H9 (cell line): ENCODE data around the gene AIG1. TPM values are rescaled to one million over a fixed set of nuclear protein-coding genes. Genes with fewer than 3 reads are reported as not detected.

Experiments
- DNase-seq: peaks from one replicate; pipeline ENCODE4 v3.0.0-alpha.2; 2017
- H2AFZ ChIP-seq: one replicate; pipeline ENCODE4 v1.6.1; 2013; ENCODE audit warnings: mild to moderate bottlenecking, low read length, control low read depth, moderate library complexity
- H2AK5ac ChIP-seq: 2 replicates; pipeline ENCODE4 v1.6.1; 2013; ENCODE audit warnings: low read length, control low read depth, mixed read lengths; ENCODE audit not compliant: insufficient read length
- H2BK120ac ChIP-seq: one replicate; pipeline ENCODE4 v1.6.1; 2013; ENCODE audit warnings: low read depth, mild to moderate bottlenecking, low read length, control low read depth, inconsistent platforms; ENCODE audit not compliant: poor library complexity, severe bottlenecking
- H2BK12ac ChIP-seq: 2 replicates; pipeline ENCODE4 v1.6.1; 2013; ENCODE audit warnings: low read length, control low read depth, mixed read lengths, low read depth; ENCODE audit not compliant: insufficient read length
- H2BK15ac ChIP-seq: 2 replicates; pipeline ENCODE4 v1.6.1; 2013; ENCODE audit warnings: low read depth, low read length, control low read depth
- H2BK20ac ChIP-seq: one replicate; pipeline ENCODE4 v1.6.1; 2013; ENCODE audit warnings: low read depth, mild to moderate bottlenecking, low read length, control low read depth, inconsistent platforms; ENCODE audit not compliant: poor library complexity, severe bottlenecking
- H2BK5ac ChIP-seq: 2 replicates; pipeline ENCODE4 v1.6.1; 2013; ENCODE audit warnings: low read length, control low read depth, mixed read lengths; ENCODE audit not compliant: insufficient read length
- H3K14ac ChIP-seq: 2 replicates; pipeline ENCODE4 v1.6.1; 2013; ENCODE audit warnings: low read length, control low read depth; ENCODE audit not compliant: insufficient read depth
- H3K18ac ChIP-seq: 2 replicates; pipeline ENCODE4 v1.6.1; 2013; ENCODE audit warnings: low read depth, mild to moderate bottlenecking, mixed read lengths, low read length, control low read depth; ENCODE audit not compliant: insufficient read length
- H3K23ac ChIP-seq: 2 replicates; pipeline ENCODE4 v1.6.1; 2013; ENCODE audit warnings: low read length, control low read depth, mixed read lengths, low read depth; ENCODE audit not compliant: insufficient read length
- H3K23me2 ChIP-seq: 2 replicates; pipeline ENCODE4 v1.6.1; 2013; ENCODE audit warnings: low read depth, mild to moderate bottlenecking, mixed read lengths, low read length, control low read depth; ENCODE audit not compliant: insufficient read length, poor library complexity, severe bottlenecking
- H3K27ac ChIP-seq: 2 replicates; pipeline ENCODE4 v1.5.1; 2013; ENCODE audit warnings: low read length, control low read depth, mixed read lengths, low read depth; ENCODE audit not compliant: insufficient read length
- H3K27me3 ChIP-seq: 2 replicates; pipeline ENCODE4 v1.6.1; 2013; ENCODE audit warnings: low read length, control low read depth, inconsistent platforms; ENCODE audit not compliant: insufficient read depth
- H3K4ac ChIP-seq: 2 replicates; pipeline ENCODE4 v1.6.1; 2013; ENCODE audit warnings: low read depth, mild to moderate bottlenecking, control low read depth, inconsistent platforms, low read length, moderate library complexity
- H3K4me1 ChIP-seq: 2 replicates; pipeline ENCODE4 v1.6.1; 2013; ENCODE audit warnings: low read length, control low read depth, inconsistent platforms; ENCODE audit not compliant: insufficient read depth
- H3K4me2 ChIP-seq: 2 replicates; pipeline ENCODE4 v1.6.1; 2013; ENCODE audit warnings: low read length, control low read depth, mixed read lengths; ENCODE audit not compliant: insufficient read length, insufficient read depth
- H3K56ac ChIP-seq: 2 replicates; pipeline ENCODE4 v1.6.1; 2013; ENCODE audit warnings: low read depth, mild to moderate bottlenecking, mixed read lengths, low read length, control low read depth; ENCODE audit not compliant: insufficient read length
- H3K79me1 ChIP-seq: 2 replicates; pipeline ENCODE4 v1.6.1; 2013; ENCODE audit warnings: low read depth, mild to moderate bottlenecking, moderate library complexity, low read length, control low read depth, inconsistent platforms; ENCODE audit not compliant: insufficient read depth, poor library complexity, severe bottlenecking
- H3K79me2 ChIP-seq: 2 replicates; pipeline ENCODE4 v1.6.1; 2013; ENCODE audit warnings: low read length, control low read depth, inconsistent platforms; ENCODE audit not compliant: insufficient read depth
- H3K9ac ChIP-seq: 2 replicates; pipeline ENCODE4 v1.6.1; 2013; ENCODE audit warnings: low read length, control low read depth, mixed read lengths; ENCODE audit not compliant: insufficient read length; ENCODE audit errors: extremely low read depth
- H3K9me3 ChIP-seq: one replicate; pipeline ENCODE4 v1.6.1; 2013; ENCODE audit warnings: low read depth, low read length, inconsistent platforms; ENCODE audit not compliant: control insufficient read depth
- H3T11ph ChIP-seq: one replicate; pipeline ENCODE4 v1.6.1; 2013; ENCODE audit warnings: mild to moderate bottlenecking, low read length, control low read depth, inconsistent platforms
- H4K20me1 ChIP-seq: one replicate; pipeline ENCODE4 v1.6.1; 2013; ENCODE audit not compliant: control insufficient read depth, insufficient read length, insufficient read depth
- H4K5ac ChIP-seq: 2 replicates; pipeline ENCODE4 v1.6.1; 2013; ENCODE audit warnings: low read depth, mild to moderate bottlenecking, mixed read lengths, low read length, control low read depth; ENCODE audit not compliant: insufficient read length
- H4K8ac ChIP-seq: replicated peaks from 2 replicates; pipeline ENCODE4 v1.6.1; 2013; ENCODE audit warnings: low read length, control low read depth, mixed read lengths, low read depth; ENCODE audit not compliant: insufficient read length
- H4K91ac ChIP-seq: 2 replicates; pipeline ENCODE4 v1.6.1; 2013; ENCODE audit warnings: low read depth, mild to moderate bottlenecking, moderate library complexity, mixed read lengths, low read length, control low read depth; ENCODE audit not compliant: insufficient read length
- H3K27ac Mint-ChIP-seq, 3 experiments: 2 replicates in 2 of 3; 3 replicates in 1 of 3; pipeline ENCODE4 v1.8.0; 2020 to 2021; ENCODE audit warnings: mixed read lengths in 3 of 3, mild to moderate bottlenecking in 1 of 3, moderate library complexity in 1 of 3
- H3K27me3 Mint-ChIP-seq: 2 replicates; pipeline ENCODE4 v1.8.0; 2021; ENCODE audit warnings: low read depth, mild to moderate bottlenecking, moderate library complexity, mixed read lengths
- H3K36me3 Mint-ChIP-seq, 3 experiments: 2 replicates in 2 of 3; 3 replicates in 1 of 3; pipeline ENCODE4 v1.8.0; 2020 to 2021; ENCODE audit warnings: low read depth in 3 of 3, mixed read lengths in 3 of 3; ENCODE audit not compliant: insufficient read depth in 1 of 3
- H3K4me1 Mint-ChIP-seq, 2 experiments: 2 replicates each; pipeline ENCODE4 v1.8.0; 2020; ENCODE audit warnings: mixed read lengths in 2 of 2
- H3K4me3 Mint-ChIP-seq, 2 experiments: 2 replicates in 1 of 2; 3 replicates in 1 of 2; pipeline ENCODE4 v1.8.0; 2020 to 2021; ENCODE audit warnings: mild to moderate bottlenecking in 2 of 2, mixed read lengths in 2 of 2, moderate library complexity in 1 of 2
- H3K9me3 Mint-ChIP-seq, 2 experiments: 2 replicates in 1 of 2; 3 replicates in 1 of 2; pipeline ENCODE4 v1.8.0; 2020; ENCODE audit warnings: mild to moderate bottlenecking in 2 of 2, mixed read lengths in 2 of 2, moderate library complexity in 1 of 2
- WGBS: extraction: QIAGEN DNeasy Blood & Tissue Kit; methylation state at CpG from one replicate; pipeline ENCODE4 v1.1.7; 2013; ENCODE audit warnings: missing lambda C conversion rate, low lambda C conversion rate, mixed read lengths; ENCODE audit not compliant: insufficient read length; ENCODE audit errors: extremely low coverage; 5-methylcytosine and 5-hydroxymethylcytosine counted together
- total RNA-seq: library from RNA; stranded (reverse); gene quantifications from 2 replicates; pipeline ENCODE4 v1.2.1, GENCODE V29; 2021
- TF ChIP-seq, protein P1 (sequence below): fragments of 200-600 bp; sonication (generic); conservative IDR thresholded peaks from 3 replicates; pipeline ENCODE4 v1.8.0; 2021; ENCODE audit warnings: antibody characterized with exemption, mild to moderate bottlenecking

The AIG1 gene
- total RNA-seq, 1 experiment from 2014 or later, result 44.6 TPM

DNA sequence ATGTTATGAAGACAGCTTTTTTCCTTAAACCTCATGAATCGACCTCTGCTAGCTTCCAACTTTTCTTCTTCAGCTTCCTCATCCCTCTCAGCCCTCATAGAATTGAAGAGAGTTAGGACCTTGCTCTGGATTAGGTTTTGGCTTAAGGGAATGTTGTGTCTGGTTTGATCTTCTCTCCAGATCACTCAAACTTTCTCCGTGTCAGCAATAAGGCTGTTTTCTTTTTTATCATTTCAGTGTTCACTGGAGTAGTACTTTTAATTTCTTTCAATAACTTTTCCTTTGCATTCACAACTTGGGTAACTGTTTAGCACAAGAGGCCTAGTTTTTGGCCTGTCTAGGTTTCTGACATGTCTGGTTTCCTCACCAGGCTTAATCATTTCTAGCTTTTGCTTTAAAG, 32.6 kb downstream of the AIG1 start:
- Histone ChIP-seq H3K4me1 (no peaks in the 10 kb centered on the region), H3K14ac (no peak overlapping the region), H3K4me2 (no peak overlapping the region), H3K4ac (no peak overlapping the region), H3K23ac (no peak overlapping the region), H2AFZ (no peak overlapping the region), H3K56ac (no peak overlapping the region), H3K23me2 (no peaks in the 10 kb centered on the region), H2BK120ac (no peak overlapping the region), H3K27me3 (no peaks in the 10 kb centered on the region), H3K9ac (no peak overlapping the region), H4K8ac (no peak overlapping the region), H4K91ac (no peak overlapping the region), H4K20me1 (no peaks in the 10 kb centered on the region), H2BK12ac (no peak overlapping the region), H3K79me2 (no peaks in the 10 kb centered on the region), H2BK20ac (no peak overlapping the region), H3K27ac (no peak overlapping the region), H3K9me3 (no peaks in the 10 kb centered on the region), H3K79me1 (no peaks in the 10 kb centered on the region), H4K5ac (no peak overlapping the region), H3T11ph (no peak overlapping the region), H2BK5ac (no peak overlapping the region), H2AK5ac (no peak overlapping the region), H2BK15ac (no peak overlapping the region), H3K18ac (no peak overlapping the region)
- H3K4me3 Mint-ChIP-seq, result no peak overlapping the region
- H3K36me3 Mint-ChIP-seq, result no peaks in the 10 kb centered on the region; a peak in 1 of 7 replicates
- no CpG with 5 or more reads among the region's 2 CpGs for WGBS
- no peaks in the 10 kb centered on the region for H3K27me3 Mint-ChIP-seq
- H3K27ac Mint-ChIP-seq, result peak overlapping the region in 1 of 3 experiments; percentile 6; a peak in 2 of 7 replicates
- no peaks in the 10 kb centered on the region for H3K4me1 Mint-ChIP-seq
- TF ChIP-seq, protein P1, sequence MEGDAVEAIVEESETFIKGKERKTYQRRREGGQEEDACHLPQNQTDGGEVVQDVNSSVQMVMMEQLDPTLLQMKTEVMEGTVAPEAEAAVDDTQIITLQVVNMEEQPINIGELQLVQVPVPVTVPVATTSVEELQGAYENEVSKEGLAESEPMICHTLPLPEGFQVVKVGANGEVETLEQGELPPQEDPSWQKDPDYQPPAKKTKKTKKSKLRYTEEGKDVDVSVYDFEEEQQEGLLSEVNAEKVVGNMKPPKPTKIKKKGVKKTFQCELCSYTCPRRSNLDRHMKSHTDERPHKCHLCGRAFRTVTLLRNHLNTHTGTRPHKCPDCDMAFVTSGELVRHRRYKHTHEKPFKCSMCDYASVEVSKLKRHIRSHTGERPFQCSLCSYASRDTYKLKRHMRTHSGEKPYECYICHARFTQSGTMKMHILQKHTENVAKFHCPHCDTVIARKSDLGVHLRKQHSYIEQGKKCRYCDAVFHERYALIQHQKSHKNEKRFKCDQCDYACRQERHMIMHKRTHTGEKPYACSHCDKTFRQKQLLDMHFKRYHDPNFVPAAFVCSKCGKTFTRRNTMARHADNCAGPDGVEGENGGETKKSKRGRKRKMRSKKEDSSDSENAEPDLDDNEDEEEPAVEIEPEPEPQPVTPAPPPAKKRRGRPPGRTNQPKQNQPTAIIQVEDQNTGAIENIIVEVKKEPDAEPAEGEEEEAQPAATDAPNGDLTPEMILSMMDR, result no peak
- H3K9me3 Mint-ChIP-seq, result no peaks in the 10 kb centered on the region
- no peak for DNase-seq
